Right ventricle myocardium superior (tissue), 1 donor: ENCODE results near the gene CDCA4. TPM values are rescaled to one million over a fixed set of nuclear protein-coding genes. Genes with fewer than 3 reads are reported as not detected.

ENCODE experiments used
- ATAC-seq: fragments of 200-7000 bp; cut with Tn5 transposase; one replicate; pipeline ENCODE4 v1.9.1; 2020; ENCODE audit warnings: mild to moderate bottlenecking; ENCODE audit not compliant: poor library complexity
- DNase-seq: peaks from one replicate; pipeline ENCODE4 v3.0.0-alpha.2; 2020
- intact Hi-C: fragments of 100-400 bp; cut with DNase I; formaldehyde crosslinking; loops from one replicate; pipeline ENCODE4 v1.11.2; 2022
- total RNA-seq: library from RNA; stranded (reverse); fragmentation: NEBNext Ultra II Directional; extraction: Animal tissue kit (Norgen Biotek cat#: 25700); gene quantifications from one replicate; pipeline ENCODE4 v1.2.1, GENCODE V29; 2021
- donor health status: DM: no; HTN: yes; CAD: no; lungs with severe emphysema.

Gene CDCA4
- total RNA-seq, 1 donor from 2014 or later: 1.6 TPM

DNA sequence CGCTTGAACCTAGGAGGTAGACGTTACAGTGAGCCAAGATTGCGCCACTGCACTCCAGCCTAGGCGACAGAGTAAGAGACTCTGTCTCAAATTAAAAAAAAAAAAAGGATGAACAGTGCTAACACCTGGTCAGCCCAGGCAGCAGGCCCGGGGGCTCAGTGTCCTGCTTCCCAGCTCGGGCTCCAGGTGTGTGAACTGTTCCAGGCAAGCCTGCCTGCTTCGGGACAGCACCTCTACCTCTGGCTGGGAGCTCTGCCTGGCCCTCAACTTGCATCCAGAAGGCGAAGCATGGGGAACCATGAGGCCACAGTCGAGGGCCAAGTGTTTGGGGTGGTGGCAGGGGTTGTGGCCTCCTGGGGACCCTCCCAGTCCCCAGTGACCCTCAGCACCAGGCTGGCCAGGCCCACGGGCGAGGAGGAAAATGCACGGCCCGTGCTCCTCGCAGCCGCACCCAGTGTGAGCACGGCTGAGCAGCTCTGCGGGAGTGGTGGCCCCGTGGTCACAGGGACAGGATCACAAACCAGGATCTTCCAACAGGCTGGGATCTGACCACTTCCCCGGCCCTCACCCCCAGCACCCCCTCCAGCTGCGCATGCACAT, 15.5 kb downstream of the CDCA4 start:
- ATAC-seq: no peak

DNA sequence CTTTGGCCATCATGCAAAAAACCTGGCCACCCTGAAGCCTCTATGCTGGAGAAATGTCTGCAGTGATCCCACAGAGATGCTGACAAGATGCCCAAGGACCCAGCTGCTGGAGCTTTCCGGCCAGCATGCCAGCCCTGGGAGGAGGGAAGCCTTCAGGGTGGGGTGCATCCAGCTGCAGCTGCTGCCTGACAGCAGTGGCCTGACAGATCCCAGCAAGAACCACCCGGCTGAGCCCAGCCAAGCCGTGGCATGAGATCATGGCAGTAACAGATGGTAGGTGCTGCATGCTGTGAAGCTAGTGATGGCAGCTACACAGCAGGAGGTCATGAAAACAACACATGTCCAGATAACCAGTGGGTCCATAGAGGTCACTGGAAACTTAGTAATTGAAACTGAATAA, 21.5 kb downstream of the CDCA4 start:
- intact Hi-C loops: no loop called here
- ATAC-seq (no peak), DNase-seq (peak; percentile 3)

More for the DNA sequence above, 15.5 kb downstream of the CDCA4 start:
- intact Hi-C loops: no loop called here
- no peak for DNase-seq

DNA sequence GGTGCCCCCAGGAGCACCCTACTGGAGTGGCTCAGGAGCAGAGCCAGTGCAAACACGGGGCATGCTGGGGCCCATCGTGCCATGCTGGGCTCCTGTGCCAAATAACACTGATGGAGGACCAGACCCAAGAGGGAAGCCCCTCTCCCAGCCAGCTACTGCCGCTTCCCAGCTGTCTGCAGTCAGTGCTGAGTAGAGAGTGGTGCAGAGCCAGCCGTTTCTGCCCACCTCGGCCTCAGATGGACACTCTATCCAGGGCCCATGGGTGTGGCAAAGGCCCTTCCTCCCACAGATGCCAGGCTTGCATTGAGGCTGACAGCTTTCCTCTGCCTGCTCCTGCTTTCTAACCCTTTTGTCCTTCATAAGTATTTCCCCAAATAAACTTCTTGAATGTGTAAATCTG, 22.1 kb downstream of the CDCA4 start:
- ATAC-seq: no peak
- intact Hi-C loops: no loop called here
- DNase-seq: peak; percentile 13

DNA sequence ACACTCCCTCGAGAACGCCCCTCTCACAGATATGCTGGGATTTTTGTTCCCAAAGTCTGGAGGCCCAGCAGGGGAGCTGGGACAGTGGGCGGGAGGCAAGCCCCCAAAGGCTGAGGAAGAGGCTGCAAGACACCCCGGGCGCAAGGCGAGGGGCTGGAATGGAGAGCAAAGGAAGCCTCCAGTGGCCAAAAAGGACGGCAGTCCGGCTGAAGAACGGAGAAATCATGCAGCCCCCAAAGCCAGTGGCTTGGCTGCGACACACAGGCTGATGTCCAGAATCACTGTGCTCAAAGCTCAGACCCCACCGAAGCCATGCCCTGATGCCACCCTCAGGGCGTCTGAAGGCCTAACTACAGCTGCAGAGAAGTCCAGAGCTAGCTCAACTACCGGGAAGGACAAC, 24.4 kb downstream of the CDCA4 start:
- ATAC-seq: no peak
- DNase-seq: no peak
- intact Hi-C loops: no loop called here

DNA sequence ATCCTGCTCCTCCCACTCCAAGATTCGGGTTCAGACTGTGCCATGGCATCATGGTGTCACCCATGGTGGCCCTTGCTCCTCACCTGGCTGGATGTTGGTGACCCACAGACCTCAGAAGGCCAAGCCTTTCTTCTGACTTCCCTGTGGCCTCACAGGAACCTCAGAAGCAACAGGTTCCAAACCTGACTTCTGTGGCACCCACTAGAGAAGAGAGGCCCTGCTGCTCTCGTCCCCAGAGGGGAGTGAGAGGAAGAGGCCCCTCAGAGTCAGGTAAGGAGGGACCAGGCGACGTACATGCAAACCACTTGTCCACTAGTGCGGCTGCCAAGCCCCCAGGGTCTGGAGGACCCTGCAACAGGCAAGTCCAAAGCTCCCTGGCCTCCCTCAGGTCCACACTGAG, 24.9 kb downstream of the CDCA4 start:
- intact Hi-C loops: no loop called here
- DNase-seq: no peak
- ATAC-seq: no peak

DNA sequence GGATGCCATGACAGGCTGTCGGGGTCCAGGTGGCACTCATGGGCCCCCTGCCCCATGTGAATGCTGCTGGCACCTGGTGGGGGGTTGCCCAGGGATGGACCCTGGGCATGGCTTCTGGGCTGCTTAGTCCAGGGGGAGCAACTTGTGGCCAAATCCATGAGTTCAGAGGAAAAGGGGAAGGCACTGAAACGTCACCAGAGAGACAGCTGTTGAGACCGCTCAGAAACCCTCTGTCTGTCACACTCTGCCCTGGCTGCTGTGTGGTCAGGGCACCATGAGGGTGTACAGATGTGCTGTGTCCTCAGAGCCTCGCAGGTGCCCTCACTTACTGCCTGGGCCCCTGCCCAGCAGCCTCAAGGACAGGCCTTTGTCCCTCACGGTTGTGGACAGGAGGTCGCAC, 25.9 kb downstream of the CDCA4 start:
- ATAC-seq (no peak), DNase-seq (no peak)
- intact Hi-C loops: no loop called here

DNA sequence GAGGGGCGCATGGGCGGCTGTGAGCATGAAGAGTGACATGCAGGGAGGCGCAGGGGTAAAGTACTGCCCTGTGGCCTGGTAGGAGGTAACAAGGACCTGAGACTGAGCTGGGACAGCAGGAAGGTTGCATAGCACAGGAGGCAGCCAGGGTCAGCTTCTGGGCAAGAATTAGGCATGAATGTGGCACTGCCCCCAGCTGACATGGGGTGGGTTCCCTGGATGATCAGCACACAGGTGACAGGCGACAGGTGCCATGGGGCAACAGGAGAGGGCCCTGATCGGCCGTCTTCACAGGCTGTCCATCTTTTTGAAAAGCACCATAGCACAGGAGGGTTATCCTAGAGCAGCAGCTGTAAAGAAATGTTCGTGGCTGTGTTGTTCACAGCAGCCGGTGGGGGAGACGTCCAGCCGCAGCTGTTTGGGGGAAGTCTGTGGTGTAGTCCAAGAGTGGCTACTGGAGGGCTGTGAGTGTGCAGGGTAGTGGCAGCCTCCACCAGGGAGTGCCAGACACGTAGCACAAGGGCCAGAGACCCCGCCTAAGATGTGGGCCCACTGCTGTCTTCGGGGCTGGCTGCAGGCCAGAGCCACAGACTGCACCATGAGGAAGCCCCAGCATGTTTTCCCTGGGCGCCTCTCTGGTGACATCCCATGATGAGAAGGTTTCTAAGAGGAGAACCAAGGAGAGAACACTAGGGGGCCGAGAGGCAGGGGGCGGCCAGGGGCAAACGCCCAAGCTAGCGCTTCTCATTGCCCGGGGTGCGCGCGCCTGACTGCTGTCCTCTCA, 26.9 kb downstream of the CDCA4 start:
- intact Hi-C loops: no loop called here
- no peak for DNase-seq
- no peak for ATAC-seq

DNA sequence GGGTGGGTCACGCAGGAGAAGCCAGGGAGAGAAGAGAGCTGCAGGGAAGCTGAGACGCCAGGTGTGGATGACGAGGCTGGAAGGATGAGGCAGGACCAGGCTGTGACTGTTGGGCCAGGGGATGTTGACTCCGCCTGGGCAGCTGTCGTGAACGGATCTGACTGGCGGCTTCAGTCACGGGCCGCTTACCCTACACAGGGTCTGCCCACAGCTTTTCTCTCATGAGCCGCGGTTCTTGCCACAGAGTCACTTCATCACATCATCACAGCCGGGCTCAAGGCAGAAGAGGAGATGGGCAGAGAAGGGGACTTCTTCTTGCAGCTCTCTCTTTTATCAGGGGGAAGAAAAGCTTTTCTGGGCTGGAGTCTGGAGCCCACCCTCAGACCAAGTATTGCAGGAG, 27.6 kb downstream of the CDCA4 start:
- intact Hi-C loops: no loop called here
- DNase-seq: no peak
- ATAC-seq: no peak

DNA sequence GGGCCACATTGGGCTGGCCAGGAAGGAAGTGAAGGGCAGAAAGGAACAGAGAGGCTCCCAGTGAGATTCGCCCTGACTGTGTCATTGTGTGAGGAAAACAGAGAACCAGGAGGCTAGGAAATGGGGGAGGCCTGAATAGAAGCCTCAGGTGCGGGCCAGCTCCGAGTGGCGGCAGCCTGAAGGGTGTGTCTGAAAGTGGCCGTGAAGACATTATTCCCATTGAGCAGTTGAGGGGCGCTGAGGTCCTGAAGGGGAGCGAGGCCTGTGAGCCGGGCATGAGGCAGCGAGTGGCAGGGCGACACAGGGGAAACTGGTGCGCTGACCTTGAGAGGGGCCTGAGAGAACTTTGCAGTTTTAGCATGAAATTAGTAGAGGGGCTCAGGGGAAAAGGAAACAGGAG, 28.4 kb downstream of the CDCA4 start:
- no peak for DNase-seq
- intact Hi-C loops: no loop called here
- no peak for ATAC-seq

DNA sequence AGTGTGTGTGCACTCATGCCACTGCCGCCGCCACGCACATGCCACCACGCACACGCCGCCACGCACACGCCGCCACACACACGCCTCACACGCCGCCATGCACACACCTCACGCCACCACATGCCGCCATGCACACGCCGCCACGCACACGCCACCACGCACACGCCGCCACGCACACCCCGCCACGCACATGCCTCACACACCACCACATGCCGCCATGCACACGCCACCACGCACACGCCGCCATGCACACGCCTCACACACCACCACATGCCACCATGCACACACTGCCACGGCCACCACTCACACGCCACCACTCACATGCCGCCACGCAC, 29.0 kb downstream of the CDCA4 start:
- intact Hi-C loops: no loop called here
- no peak for DNase-seq
- ATAC-seq: no peak

DNA sequence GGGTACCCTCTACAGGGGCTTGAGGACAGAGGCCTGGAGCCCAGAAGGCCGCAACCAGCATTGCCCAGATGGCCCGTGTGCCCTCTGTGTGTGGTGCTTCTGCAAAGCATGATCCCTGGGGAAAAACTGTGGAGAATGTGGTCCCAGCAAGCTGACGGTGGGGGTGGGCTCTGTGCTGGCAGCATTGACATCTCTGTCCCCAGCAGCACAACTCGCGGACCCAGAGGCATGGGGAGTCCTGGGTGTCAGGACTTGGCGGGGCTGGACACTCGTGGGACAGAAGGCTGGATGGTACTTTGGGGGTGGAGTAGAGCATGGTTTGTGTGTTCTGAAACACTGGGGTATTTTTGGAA, 31.0 kb downstream of the CDCA4 start:
- intact Hi-C loops: loop anchor here (5.0 kb wide), 1 partner anchor 32 kb away; the partner anchor contains the start of gene CDCA4
- no peak for ATAC-seq

DNA sequence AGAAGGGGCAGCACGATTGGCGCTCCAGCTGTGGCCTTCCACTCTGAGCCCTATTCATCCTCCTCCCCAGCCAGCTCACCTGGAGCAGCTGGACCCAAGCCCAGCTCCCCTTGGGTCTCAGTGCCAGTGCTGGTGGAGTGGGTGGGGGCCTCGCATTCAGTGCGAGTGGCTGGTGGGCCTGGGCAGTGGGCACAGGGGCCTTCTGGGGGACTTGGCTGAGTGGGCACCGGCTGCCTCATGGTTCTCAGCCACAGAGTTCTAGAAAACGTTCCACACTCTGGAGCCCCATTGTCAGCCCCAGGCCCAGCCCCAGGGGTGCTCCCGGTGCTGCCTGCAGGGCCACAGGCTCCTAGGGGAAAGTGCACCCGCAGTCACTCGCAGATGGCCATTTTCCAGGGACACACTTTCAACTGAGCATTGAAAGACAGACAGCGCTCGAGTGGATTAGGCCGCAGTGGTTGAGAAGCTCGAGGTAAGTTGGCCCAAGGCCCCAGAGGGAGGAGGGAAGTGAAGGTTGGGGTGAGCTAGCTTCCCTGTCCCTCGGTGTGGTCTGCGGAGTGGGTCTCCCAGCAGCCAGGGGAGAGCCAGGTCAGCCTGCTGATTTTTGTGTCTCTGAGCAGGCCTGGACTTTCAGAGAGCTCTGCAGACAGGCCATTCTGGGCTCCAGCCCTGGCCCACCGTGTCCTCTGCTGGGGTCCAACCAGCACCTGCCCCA, 31.5 kb downstream of the CDCA4 start:
- ATAC-seq (no peak), DNase-seq (no peak)
- intact Hi-C loops: loop anchor here (5.0 kb wide), 1 partner anchor 33 kb away; the partner anchor contains the start of gene CDCA4

More for the DNA sequence above, 31.0 kb downstream of the CDCA4 start:
- no peak for DNase-seq

DNA sequence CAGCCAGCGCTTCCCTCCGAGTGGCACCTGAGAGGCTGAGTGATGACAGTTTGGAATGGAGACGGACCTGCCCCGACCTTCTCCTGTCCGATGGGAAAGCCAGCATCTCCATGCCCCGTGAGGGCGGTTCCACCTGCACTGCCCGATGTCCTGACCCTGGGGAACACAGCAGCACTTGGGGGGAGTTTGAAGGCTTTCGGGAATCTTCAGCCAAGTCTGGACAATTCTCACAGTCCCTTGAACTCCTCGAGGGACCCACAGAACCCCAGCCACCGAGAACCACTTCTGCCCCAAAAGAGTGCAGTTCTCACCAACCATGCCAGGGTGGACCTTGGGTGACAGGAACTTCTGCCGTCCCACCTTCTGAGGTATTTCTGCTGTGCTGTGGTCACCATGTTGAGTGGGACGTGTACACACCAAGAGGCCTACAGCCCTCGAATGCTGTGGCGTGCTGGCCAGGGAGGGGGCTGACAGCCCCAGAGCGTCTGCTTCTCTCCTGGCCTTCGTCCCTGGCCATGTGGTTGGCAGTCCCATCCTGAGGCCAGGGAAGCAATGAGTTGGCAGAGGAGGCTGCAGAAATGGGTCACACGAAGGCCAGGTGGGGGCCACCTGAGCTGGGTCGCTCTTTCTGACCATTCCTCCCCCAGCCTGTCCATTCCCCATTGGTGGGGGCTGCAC, 34.3 kb downstream of the CDCA4 start:
- peak; percentile 44 for DNase-seq
- no peak for ATAC-seq
- intact Hi-C loops: loop anchor here (5.0 kb wide), 1 partner anchor 36 kb away; the partner anchor contains the start of gene CDCA4

DNA sequence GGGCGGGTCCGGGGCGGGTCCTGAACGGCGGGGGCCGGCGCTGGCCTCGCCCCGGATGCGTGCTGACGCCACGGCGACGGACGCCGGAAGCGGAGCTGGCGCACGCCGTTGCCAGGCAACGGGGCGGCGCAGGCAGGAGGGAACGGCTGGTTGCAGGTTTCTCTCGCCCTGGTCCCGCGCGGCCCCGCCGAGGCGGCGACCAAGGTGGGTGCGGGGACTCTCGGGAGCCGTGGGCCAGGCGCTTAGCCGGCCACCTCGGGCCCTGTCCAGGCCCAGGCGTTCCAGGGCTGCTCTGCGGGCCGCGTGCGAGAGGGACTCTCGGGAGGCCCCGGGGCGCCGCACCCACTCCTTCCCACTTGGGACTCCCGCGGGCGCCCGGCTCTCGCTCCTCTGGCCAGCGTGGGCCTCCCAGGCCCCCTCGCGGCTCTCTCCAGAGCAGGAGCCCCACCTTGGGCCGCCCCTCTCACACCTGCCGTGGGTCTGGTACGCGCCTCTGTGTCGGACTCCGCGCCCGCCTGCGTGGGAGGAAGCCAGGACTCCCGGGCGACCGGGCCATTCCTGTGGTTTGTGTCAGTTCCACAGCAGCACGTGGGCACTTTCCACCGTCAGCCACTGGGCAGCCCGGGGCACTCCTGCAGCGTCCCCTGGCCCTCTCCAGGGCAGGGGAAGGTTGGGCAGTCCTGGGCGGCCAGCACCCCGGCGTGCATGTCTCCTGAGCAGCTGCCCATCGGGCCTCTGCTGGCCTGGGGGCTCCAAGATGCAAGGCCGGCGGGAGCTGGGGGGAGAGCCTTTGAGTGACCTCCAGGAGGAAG, 35.0 kb downstream of the CDCA4 start, which contains the start of gene CLBA1:
Gene CLBA1, plus strand, starts transcription at position 114 of the 812 bp plus-strand sequence. Its CDS starts 644 bp downstream, at position 758.
- peak; percentile 93 for DNase-seq
- intact Hi-C loops: loop anchor here (5.0 kb wide), 1 partner anchor 36 kb away; the partner anchor contains the start of gene CDCA4
- peak; percentile 99 for ATAC-seq

DNA sequence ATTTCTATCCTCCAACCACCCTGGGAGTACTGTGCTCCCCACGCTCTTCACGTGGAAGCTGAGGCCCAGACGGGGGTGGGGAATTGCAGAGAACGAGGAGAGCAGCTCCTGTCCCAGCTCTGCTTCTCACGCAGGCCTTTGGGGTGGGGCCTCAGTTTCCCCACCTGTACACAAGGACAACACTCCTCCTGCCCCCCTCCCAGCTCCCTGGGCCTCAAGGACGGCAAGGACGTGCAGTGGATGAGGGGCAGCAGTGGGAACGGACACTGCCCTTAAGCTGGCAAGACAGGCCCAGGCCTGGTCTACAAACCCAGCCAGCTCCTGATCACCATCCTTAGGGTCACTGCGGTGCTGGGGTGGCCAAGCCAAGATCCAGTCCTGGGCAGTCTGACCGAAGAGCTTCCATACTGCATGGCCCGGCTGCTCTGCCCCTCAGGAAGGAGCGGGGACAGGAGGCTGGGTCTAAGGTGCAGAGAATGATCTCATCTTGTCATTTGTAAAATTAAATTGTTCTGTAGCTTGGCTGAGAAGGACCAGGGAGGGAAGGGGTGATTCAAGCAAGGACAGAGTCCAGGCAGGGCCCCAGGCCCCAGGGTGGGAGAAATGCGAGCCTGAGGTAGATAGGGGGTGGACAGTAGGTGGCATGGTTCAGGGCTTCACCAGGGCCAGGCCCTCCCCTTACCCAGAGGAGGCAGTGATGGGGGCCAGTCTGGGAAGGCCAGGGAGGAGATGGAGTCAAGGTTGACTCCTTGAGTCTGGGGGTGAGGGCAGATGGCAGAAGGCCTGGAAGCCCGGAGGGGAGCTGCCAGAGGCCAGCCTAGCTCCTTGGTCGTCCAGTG, 36.6 kb downstream of the CDCA4 start:
- ATAC-seq: no peak
- DNase-seq: peak; percentile 39
- intact Hi-C loops: loop anchor here (5.0 kb wide), 1 partner anchor 103 kb away; no protein-coding TSS in a partner anchor

DNA sequence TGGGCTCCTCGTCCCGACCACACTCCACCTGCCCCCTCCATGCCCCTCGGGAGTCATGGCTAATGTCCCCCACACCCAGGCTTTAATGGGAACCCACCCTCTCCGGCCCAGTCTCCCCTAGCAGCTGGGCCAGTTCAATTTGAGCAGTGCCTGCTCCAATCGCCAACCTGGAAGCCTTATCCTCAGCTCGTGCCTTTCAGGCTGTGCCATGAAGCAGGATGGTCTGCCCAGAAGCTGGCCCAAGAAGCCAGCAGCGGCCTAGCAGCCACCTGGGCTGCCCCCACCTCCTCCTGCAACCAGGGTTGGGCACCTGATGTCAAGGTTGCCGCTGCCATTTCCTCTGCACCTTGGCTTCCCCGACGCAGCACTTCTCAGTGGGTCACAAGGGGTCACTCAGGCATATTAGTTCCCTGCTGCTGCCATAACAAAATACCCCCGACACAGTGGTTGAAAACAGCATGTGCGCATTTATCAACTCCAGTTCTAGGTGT, 37.6 kb downstream of the CDCA4 start:
- DNase-seq: peak; percentile 22
- intact Hi-C loops: loop anchor here (5.0 kb wide), 1 partner anchor 104 kb away; no protein-coding TSS in a partner anchor
- ATAC-seq: no peak
